Sigmoid colon (tissue), 4 donors: ENCODE measurements around the gene UBTD2.

Source experiments
- CTCF ChIP-seq, 4 experiments: fragments of 450-650 bp in 3 of 4; fragments of 200-600 bp in 1 of 4; IDR thresholded peaks; one replicate each; pipeline ENCODE4 v1.5.1; 2016 to 2019; ENCODE audit warnings: antibody characterized with exemption in 4 of 4, mild to moderate bottlenecking in 3 of 4, moderate library complexity in 2 of 4
- EP300 ChIP-seq, 4 donors: sonication (generic); formaldehyde crosslinking; IDR thresholded peaks; one replicate each; pipeline ENCODE4 v1.6.1; 2017; ENCODE audit warnings: antibody characterized with exemption in 4 of 4
- POLR2AphosphoS5 ChIP-seq, 4 donors: sonication (generic); formaldehyde crosslinking; IDR thresholded peaks; one replicate each; pipeline ENCODE4 v1.6.1; 2017; ENCODE audit warnings: antibody characterized with exemption in 4 of 4

- no peak for TF ChIP-seq CTCF (IDR thresholded peaks at IDR 0.05)
- TF ChIP-seq POLR2AphosphoS5 (IDR thresholded peaks at IDR 0.05) = no peak
- no peak for TF ChIP-seq EP300 (IDR thresholded peaks at IDR 0.05)
Observed at GRCh38 chr5:172170251-172170701, 113.3 kb downstream of the UBTD2 start.
